H1 (cell line): Measurements from ENCODE around the gene RPL18. TPM values are rescaled to one million over a fixed set of nuclear protein-coding genes. Genes with fewer than 3 reads are reported as not detected.
"Not testable (repeated sequence)": the region's sequence is repeated elsewhere in the genome, so short reads cannot be mapped to it uniquely, and the experiment has no call there.

Experiments used
- CTCF ChIA-PET: fragments of 300-600 bp; sonication (Branson Sonifier 250); formaldehyde crosslinking; loops from one replicate; lab custom pipeline; 2021; ENCODE audit not compliant: partially characterized antibody; lab: Charles Lee
- POLR2A ChIA-PET: fragments of 300-600 bp; sonication (Branson Sonifier 250); formaldehyde crosslinking; loops from one replicate; lab custom pipeline; 2021; ENCODE audit warnings: inconsistent platforms; ENCODE audit not compliant: partially characterized antibody; lab: Charles Lee
- DNase-seq, 2 experiments: peaks; one replicate each; pipeline versions ENCODE4 v3.0.0 to v3.0.0-alpha.2; 2010 to 2022; ENCODE audit warnings: low spot score in 2 of 2, low read depth in 1 of 2, mixed read lengths in 1 of 2
- FAIRE-seq: peaks from 2 replicates; lab custom pipeline; 2011; peaks lifted over from hg19 to GRCh38; lab: Jason Lieb, UNC
- H2AFZ ChIP-seq: 2 replicates; pipeline ENCODE4 v1.8.1; 2012; ENCODE audit warnings: low read length, inconsistent platforms
- H2AK5ac ChIP-seq: 2 replicates; pipeline ENCODE4 v1.6.1; 2013; ENCODE audit warnings: low read depth, low read length
- H2BK120ac ChIP-seq: replicated peaks from 2 replicates; pipeline ENCODE3; 2013; ENCODE audit warnings: low read depth, low read length, inconsistent platforms
- H2BK12ac ChIP-seq: 2 replicates; pipeline ENCODE4 v1.6.1; 2013; ENCODE audit warnings: low read depth, low read length
- H2BK15ac ChIP-seq: 2 replicates; pipeline ENCODE4 v1.6.1; 2013; ENCODE audit warnings: low read length
- H2BK20ac ChIP-seq: 2 replicates; pipeline ENCODE4 v1.6.1; 2013; ENCODE audit warnings: low read length
- H2BK5ac ChIP-seq: 2 replicates; pipeline ENCODE4 v1.6.1; 2013; ENCODE audit warnings: low read depth, low read length
- H3K14ac ChIP-seq: 2 replicates; pipeline ENCODE4 v1.6.1; 2013; ENCODE audit warnings: inconsistent platforms; ENCODE audit not compliant: insufficient read length
- H3K18ac ChIP-seq: 2 replicates; pipeline ENCODE4 v1.6.1; 2013; ENCODE audit warnings: low read length; ENCODE audit errors: extremely low read depth
- H3K23ac ChIP-seq: 2 replicates; pipeline ENCODE4 v1.6.1; 2013; ENCODE audit warnings: inconsistent platforms; ENCODE audit not compliant: insufficient read length
- H3K23me2 ChIP-seq: 2 replicates; pipeline ENCODE4 v1.6.1; 2013; ENCODE audit warnings: low read depth, low read length
- H3K27ac ChIP-seq: 2 replicates; pipeline ENCODE4 v1.6.1; 2011; ENCODE audit warnings: low read depth, low read length, inconsistent platforms
- H3K27me3 ChIP-seq, 4 experiments: replicated peaks in 1 of 4; 1 replicate in 1 of 4; 2 replicates in 3 of 4; pipeline versions ENCODE4 v1.6.1 to v1.8.1; 2011 to 2013; ENCODE audit warnings: low read length in 3 of 4, mild to moderate bottlenecking in 3 of 4, inconsistent platforms in 2 of 4, mixed read lengths in 2 of 4, moderate library complexity in 1 of 4; ENCODE audit not compliant: control insufficient read depth in 3 of 4, insufficient read depth in 3 of 4; ENCODE audit errors: extremely low read depth in 1 of 4
- H3K36me3 ChIP-seq, 4 experiments: 2 replicates each; pipeline versions ENCODE4 v1.6.1 to v1.8.1; 2011 to 2013; ENCODE audit warnings: mild to moderate bottlenecking in 4 of 4, low read length in 3 of 4, moderate library complexity in 2 of 4, control low read depth in 1 of 4, inconsistent platforms in 1 of 4; ENCODE audit not compliant: insufficient read depth in 4 of 4, control insufficient read depth in 2 of 4
- H3K4ac ChIP-seq: replicated peaks from 2 replicates; pipeline ENCODE3; 2013; ENCODE audit warnings: low read length, low read depth, mixed read lengths, inconsistent platforms; ENCODE audit not compliant: insufficient read length
- H3K4me1 ChIP-seq, 4 experiments: replicated peaks in 1 of 4; 1 replicate in 1 of 4; 2 replicates in 3 of 4; pipeline versions ENCODE4 v1.6.1 to v1.8.1; 2011 to 2013; ENCODE audit warnings: low read length in 3 of 4, inconsistent platforms in 2 of 4, mixed read lengths in 1 of 4; ENCODE audit not compliant: insufficient read depth in 4 of 4, control insufficient read depth in 3 of 4
- H3K4me2 ChIP-seq, 2 experiments: 2 replicates each; pipeline versions ENCODE4 v1.6.1 to v1.8.1; 2011 to 2013; ENCODE audit warnings: low read depth in 2 of 2, low read length in 2 of 2, control low read depth in 1 of 2, inconsistent platforms in 1 of 2, mild to moderate bottlenecking in 1 of 2; ENCODE audit not compliant: insufficient read depth in 1 of 2
- H3K4me3 ChIP-seq, 4 experiments: fragments of 200-600, 300-600 bp in 1 of 4; sonication (generic), shearing (Covaris generic), sonication (Bioruptor Twin) in 1 of 4; 2 replicates each; pipeline versions ENCODE4 v1.5.1 to v1.8.1; 2011 to 2016; ENCODE audit warnings: low read length in 4 of 4, low read depth in 3 of 4, control low read depth in 2 of 4, inconsistent platforms in 2 of 4, mild to moderate bottlenecking in 2 of 4, mixed read lengths in 1 of 4, moderate library complexity in 1 of 4; ENCODE audit not compliant: insufficient read depth in 2 of 4; ENCODE audit errors: extremely low read depth in 1 of 4
- H3K56ac ChIP-seq: replicated peaks from 2 replicates; pipeline ENCODE3; 2013; ENCODE audit warnings: low read depth, mild to moderate bottlenecking, mixed read lengths, low read length, inconsistent platforms; ENCODE audit not compliant: insufficient read length
- H3K79me1 ChIP-seq: 2 replicates; pipeline ENCODE4 v1.6.1; 2013; ENCODE audit warnings: low read depth, low read length, control low read depth
- H3K79me2 ChIP-seq, 2 experiments: 2 replicates each; pipeline versions ENCODE4 v1.6.1 to v1.8.1; 2012 to 2013; ENCODE audit warnings: low read length in 2 of 2, mild to moderate bottlenecking in 2 of 2, inconsistent platforms in 1 of 2; ENCODE audit not compliant: insufficient read depth in 2 of 2, control insufficient read depth in 1 of 2
- H3K9ac ChIP-seq, 4 experiments: replicated peaks in 1 of 4; 1 replicate in 1 of 4; 2 replicates in 3 of 4; pipeline versions ENCODE4 v1.6.1 to v1.8.1; 2011 to 2013; ENCODE audit warnings: low read depth in 3 of 4, low read length in 3 of 4, control low read depth in 2 of 4, mild to moderate bottlenecking in 2 of 4, moderate library complexity in 2 of 4, inconsistent platforms in 1 of 4; ENCODE audit errors: extremely low read depth in 1 of 4
- H3K9me3 ChIP-seq, 2 experiments: 2 replicates each; pipeline versions ENCODE4 v1.6.1 to v1.8.1; 2012 to 2013; ENCODE audit warnings: mild to moderate bottlenecking in 2 of 2, moderate library complexity in 2 of 2, control low read depth in 1 of 2, inconsistent platforms in 1 of 2, low read depth in 1 of 2, low read length in 1 of 2, mixed read lengths in 1 of 2; ENCODE audit not compliant: insufficient read depth in 2 of 2
- H4K20me1 ChIP-seq, 2 experiments: replicated peaks in 1 of 2; 2 replicates each; pipeline versions ENCODE3 to v1.8.1; 2011 to 2013; ENCODE audit warnings: inconsistent platforms in 2 of 2, low read length in 2 of 2, mild to moderate bottlenecking in 1 of 2; ENCODE audit not compliant: insufficient read depth in 2 of 2, control insufficient read depth in 1 of 2
- H4K5ac ChIP-seq: 2 replicates; pipeline ENCODE4 v1.6.1; 2013; ENCODE audit warnings: low read length, low read depth, mixed read lengths, inconsistent platforms; ENCODE audit not compliant: insufficient read length
- H4K8ac ChIP-seq: 2 replicates; pipeline ENCODE4 v1.8.0; 2013; ENCODE audit warnings: mild to moderate bottlenecking, moderate library complexity, low read length, inconsistent platforms; ENCODE audit not compliant: insufficient read depth; ENCODE audit errors: extremely low read depth
- H4K91ac ChIP-seq: replicated peaks from 2 replicates; pipeline ENCODE3; 2013; ENCODE audit warnings: low read length, mixed read lengths, inconsistent platforms; ENCODE audit not compliant: insufficient read length
- ATF2 ChIP-seq: IDR thresholded peaks from 2 replicates; pipeline ENCODE4 v1.6.1; 2012; ENCODE audit warnings: low read length, inconsistent platforms
- CBX8 ChIP-seq: fragments of 300-800, 300-1000 bp; sonication (generic); IDR thresholded peaks from 2 replicates; pipeline ENCODE4 v1.7.1; 2016; ENCODE audit warnings: low read depth, low read length, borderline replicate concordance
- CEBPB ChIP-seq: IDR thresholded peaks from 2 replicates; pipeline ENCODE4 v1.6.1; 2012; ENCODE audit warnings: low read depth, low read length
- JUND ChIP-seq: IDR thresholded peaks from 2 replicates; pipeline ENCODE4 v1.6.1; 2011; ENCODE audit warnings: mild to moderate bottlenecking, improper control_type of control experiment, low read length
- RAD21 ChIP-seq, 2 experiments: IDR thresholded peaks in 1 of 2; conservative IDR thresholded peaks in 1 of 2; 2 replicates each; pipeline ENCODE4 v1.6.1; 2011; ENCODE audit warnings: low read depth in 2 of 2, low read length in 2 of 2, improper control_type of control experiment in 1 of 2, inconsistent platforms in 1 of 2, mild to moderate bottlenecking in 1 of 2, moderate library complexity in 1 of 2
- SP1 ChIP-seq: IDR thresholded peaks from 2 replicates; pipeline ENCODE4 v1.6.1; 2011; ENCODE audit warnings: low read depth, low read length
- WGBS, 2 experiments: shearing (Covaris generic) in 1 of 2; methylation state at CpG; one replicate each; pipeline versions ENCODE4 v1.1.6 to v1.1.7; 2013 to 2015; ENCODE audit warnings: low lambda C conversion rate in 2 of 2, mixed read lengths in 2 of 2, inconsistent platforms in 1 of 2, low coverage in 1 of 2, missing lambda C conversion rate in 1 of 2; ENCODE audit not compliant: insufficient replicate concordance in 2 of 2, insufficient coverage in 1 of 2, insufficient read length in 1 of 2; ENCODE audit errors: extremely low coverage in 1 of 2, missing lambda C conversion rate in 1 of 2; 5-methylcytosine and 5-hydroxymethylcytosine counted together
- polyA plus RNA-seq, 7 experiments: library from polyadenylated mRNA; depleted of rRNA in 3 of 7; stranded (reverse) in 5 of 7; unstranded in 2 of 7; fragments of >200 nt in 5 of 7; fragments of 200-250 nt in 2 of 7; gene quantifications; 1 replicate in 5 of 7; 2 replicates in 1 of 7; 4 replicates in 1 of 7; pipeline versions ENCODE4 v1.2.1 to v1.2.3, GENCODE V29; 2011 to 2013; ENCODE audit warnings: missing spikeins in 2 of 7, mixed read lengths in 2 of 7
- total RNA-seq: library from RNA; stranded (reverse); fragmentation: NEBNext Ultra II Directional; extraction: Animal tissue kit (Norgen Biotek cat#: 25700); gene quantifications from 2 replicates; pipeline ENCODE4 v1.2.1, GENCODE V29; 2021

RPL18 gene
- total and polyA plus RNA-seq, 2 of the 8 experiments (the other 6 are each of a cell fraction or from before 2014, with no cell fraction given): 1,669 to 2,789 TPM

DNA sequence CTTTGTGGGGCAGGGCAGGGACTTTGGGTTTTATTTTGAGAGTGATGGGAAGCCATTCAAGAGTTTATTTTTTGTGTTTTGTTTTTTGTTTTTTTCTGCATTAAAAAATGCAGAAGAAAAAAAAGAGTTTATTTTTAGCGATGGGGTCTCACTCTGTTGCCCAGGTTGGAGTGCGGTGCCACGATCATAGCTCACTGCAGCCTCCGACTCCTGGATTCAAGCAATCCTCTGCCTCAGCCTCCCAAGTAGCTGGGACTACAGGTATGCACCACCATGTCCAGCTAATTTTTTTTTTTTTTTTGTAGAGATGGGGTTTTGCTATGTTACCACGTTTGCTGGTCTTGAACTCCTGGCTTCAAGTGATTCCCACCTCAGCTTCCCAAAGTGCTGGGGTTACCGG is 39.5 kb upstream of the RPL18 start (continued):
- TF ChIP-seq ATF2 (no peak), RAD21 (IDR thresholded peaks at IDR 0.05 in 1 of 2, conservative IDR thresholded peaks at IDR 0.05 in 1 of 2; ENCODE audit: low read depth in 2 of 2, low read length in 2 of 2) (no peak), JUND (no peak), CEBPB (no peak), CBX8 (no peak), SP1 (no peak)

- not testable (repeated sequence) for H3K4me3 ChIP-seq, H3K79me2 ChIP-seq, H3K14ac ChIP-seq, H3K23me2 ChIP-seq, H3K9me3 ChIP-seq, H4K8ac ChIP-seq, H2BK12ac ChIP-seq, H3K27ac ChIP-seq, FAIRE-seq, H3K9ac ChIP-seq, H3K4ac ChIP-seq, H3K4me2 ChIP-seq, H3K4me1 ChIP-seq, H3K79me1 ChIP-seq, H4K5ac ChIP-seq, H2BK5ac ChIP-seq, H3K27me3 ChIP-seq, H4K20me1 ChIP-seq, H2BK20ac ChIP-seq, H3K23ac ChIP-seq, H2AFZ ChIP-seq, DNase-seq, H3K56ac ChIP-seq, H3K18ac ChIP-seq, H2AK5ac ChIP-seq, H3K36me3 ChIP-seq, H2BK120ac ChIP-seq, H4K91ac ChIP-seq, H2BK15ac ChIP-seq
- ChIA-PET CTCF (interaction anchor here (0.6 to 3.0 kb wide), 3 partner anchors 12 to 177 kb away, joined by 4 to 9 read pairs (median 5); partner anchors contain the start of gene CA11), POLR2A (interaction anchor here (0.6 to 1.5 kb wide), 5 partner anchors 40 to 97 kb away, joined by 3 to 5 read pairs (median 4); no protein-coding TSS in a partner anchor)
- WGBS, 2 experiments: 84% methylated on average over 5 of the region's 5 CpGs; no CpG with 5 or more reads in 1 of the 2 experiments
These were observed 38.9 kb upstream of the RPL18 start for GRCh38 chr19:48657828-48658227.
